ENCODE results near the gene FAXC. TPM values are rescaled to one million over a fixed set of nuclear protein-coding genes. Genes with fewer than 3 reads are reported as not detected.

The FAXC gene
- total and polyA plus RNA-seq, 2 of the 8 experiments (the other 6 are each of a cell fraction or from before 2014, with no cell fraction given), result 23.2 to 29.8 TPM

DNA sequence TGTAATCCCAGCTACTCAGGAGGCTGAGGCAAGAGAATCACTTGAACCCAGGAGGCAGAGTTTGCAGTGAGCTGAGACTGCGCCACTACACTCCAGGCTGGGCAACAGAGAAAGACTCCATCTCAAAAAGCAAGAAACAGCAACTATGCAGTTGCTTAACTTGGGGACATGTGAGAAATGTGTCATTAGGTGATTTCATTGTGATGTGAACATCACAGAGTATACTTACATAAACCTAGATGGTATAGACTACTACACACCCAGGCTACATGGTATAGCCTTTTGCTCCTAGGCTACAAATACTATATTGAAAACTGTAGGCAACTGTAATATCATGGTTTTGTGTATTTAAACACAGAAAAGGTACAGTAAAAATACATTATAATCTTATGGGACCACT lies 47.8 kb upstream of the FAXC start:
- Histone ChIP-seq H2BK5ac (ENCODE audit: low read depth, low read length) (no peak overlapping the region), H3K56ac (replicated peaks; ENCODE audit: insufficient read length, low read depth, low read length) (no peak overlapping the region), H3K14ac (ENCODE audit: insufficient read length) (no peak overlapping the region), H3K23me2 (ENCODE audit: low read depth, low read length) (no peaks in the 10 kb centered on the region), H3K9ac (replicated peaks in 1 of 4; ENCODE audit: extremely low read depth in 1 of 4, low read depth in 3 of 4, low read length in 3 of 4) (no peak overlapping the region), H2BK20ac (ENCODE audit: low read length) (no peak overlapping the region), H3K27ac (ENCODE audit: low read depth, low read length) (no peak overlapping the region), H3K23ac (ENCODE audit: insufficient read length) (no peak overlapping the region), H3K4me3 (ENCODE audit: extremely low read depth in 1 of 4, insufficient read depth in 2 of 4, low read depth in 3 of 4, low read length in 4 of 4) (no peak overlapping the region), H4K8ac (ENCODE audit: extremely low read depth, insufficient read depth, low read length) (no peak overlapping the region), H3K79me2 (ENCODE audit: control insufficient read depth in 1 of 2, insufficient read depth in 2 of 2, low read length in 2 of 2) (no peaks in the 10 kb centered on the region), H3K4ac (replicated peaks; ENCODE audit: insufficient read length, low read depth, low read length) (no peak overlapping the region), H2BK15ac (ENCODE audit: low read length) (no peak overlapping the region), H4K20me1 (replicated peaks in 1 of 2; ENCODE audit: control insufficient read depth in 1 of 2, insufficient read depth in 2 of 2, low read length in 2 of 2) (no peaks in the 10 kb centered on the region), H2BK120ac (replicated peaks; ENCODE audit: low read depth, low read length) (no peak overlapping the region), H3K27me3 (replicated peaks in 1 of 4; ENCODE audit: control insufficient read depth in 3 of 4, extremely low read depth in 1 of 4, insufficient read depth in 3 of 4, low read length in 3 of 4) (no peaks in the 10 kb centered on the region), H3K9me3 (ENCODE audit: insufficient read depth in 2 of 2, low read depth in 1 of 2, low read length in 1 of 2) (no peaks in the 10 kb centered on the region), H3K18ac (ENCODE audit: extremely low read depth, low read length) (no peak overlapping the region), H2AK5ac (ENCODE audit: low read depth, low read length) (no peak overlapping the region), H3K4me2 (ENCODE audit: insufficient read depth in 1 of 2, low read depth in 2 of 2, low read length in 2 of 2) (no peak overlapping the region), H3K4me1 (replicated peaks in 1 of 4; ENCODE audit: control insufficient read depth in 3 of 4, insufficient read depth in 4 of 4, low read length in 3 of 4) (no peaks in the 10 kb centered on the region), H2BK12ac (ENCODE audit: low read depth, low read length) (no peak overlapping the region), H3K79me1 (ENCODE audit: low read depth, low read length) (no peaks in the 10 kb centered on the region), H4K5ac (ENCODE audit: insufficient read length, low read depth, low read length) (no peak overlapping the region), H3K36me3 (ENCODE audit: control insufficient read depth in 2 of 4, insufficient read depth in 4 of 4, low read length in 3 of 4) (peaks cover 10 to 46% (median 22%) of the 10 kb centered on the region in 4 experiments), H2AFZ (ENCODE audit: low read length) (no peak overlapping the region), H4K91ac (replicated peaks; ENCODE audit: insufficient read length, low read length) (no peak overlapping the region)
- TF ChIP-seq POLR2A (IDR thresholded peaks at IDR 0.05; ENCODE audit: control extremely low read depth in 1 of 2, low read depth in 2 of 2, low read length in 2 of 2) (0 out of 3 replicates have a peak, but pooled peaks of 1 of the 2 experiments have one; percentile 9), YY1 (IDR thresholded peaks at IDR 0.05; ENCODE audit: low read depth, low read length) (no peak)
- CTCF ChIA-PET (ENCODE audit: partially characterized antibody), result interaction anchor here (1.2 to 6.2 kb wide), 4 partner anchors 9 to 67 kb away, joined by 3 to 65 read pairs (median 10); no protein-coding TSS in a partner anchor
- FAIRE-seq (no peak), DNase-seq (ENCODE audit: low read depth in 1 of 2, low spot score in 2 of 2) (no peak)
- 54% methylated on average over 1 of the region's 1 CpG; no CpG with 5 or more reads in 1 of the 2 experiments for WGBS, 2 experiments (ENCODE audit: extremely low coverage in 1 of 2, insufficient coverage in 1 of 2, insufficient read length in 1 of 2, insufficient replicate concordance in 2 of 2, low coverage in 1 of 2, low lambda C conversion rate in 2 of 2, missing lambda C conversion rate in 1 of 2)
- POLR2A ChIA-PET (ENCODE audit: partially characterized antibody), result interaction anchor here (0.8 to 5.4 kb wide), 7 partner anchors 14 to 53 kb away, joined by 3 to 79 read pairs (median 9); partner anchors contain the start of genes FAXC and PNISR
